HG02973 (cell line): ENCODE results near the gene NBPF19.
"Not testable (repeated sequence)": the region's sequence is repeated elsewhere in the genome, so short reads cannot be mapped to it uniquely, and the experiment has no call there.

Experiments used
- ATAC-seq: cut with Tn5 transposase; IDR thresholded peaks from one replicate; pipeline ENCODE4 v1.9.1; 2021; ENCODE audit warnings: moderate library complexity; ENCODE audit not compliant: unreplicated experiment

NBPF19 gene

GRCh38 chr1:149474745-149475144, at the start of gene NBPF19:
Gene NBPF19 (plus strand): TSS chr1:149475045. CDS start chr1:149475933, 888 bp downstream.
- ATAC-seq = not testable (repeated sequence)

- ATAC-seq = not testable (repeated sequence)
Measured at GRCh38 chr1:149428317-149428716, 46.5 kb upstream of the NBPF19 start.

- not testable (repeated sequence) for ATAC-seq
Measured at GRCh38 chr1:149445451-149445850, 29.4 kb upstream of the NBPF19 start.

- not testable (repeated sequence) for ATAC-seq
Measured at GRCh38 chr1:149452196-149452595, 22.6 kb upstream of the NBPF19 start.

- not testable (repeated sequence) for ATAC-seq
Measured at GRCh38 chr1:149452652-149453051, 22.2 kb upstream of the NBPF19 start.

GRCh38 chr1:149558350-149558825, 83.5 kb downstream of the NBPF19 start:
- ATAC-seq = not testable (repeated sequence)

- ATAC-seq = not testable (repeated sequence)
Measured at GRCh38 chr1:149561806-149562205, 87.0 kb downstream of the NBPF19 start.

GRCh38 chr1:149565485-149565884, 90.6 kb downstream of the NBPF19 start:
- ATAC-seq = not testable (repeated sequence)

- not testable (repeated sequence) for ATAC-seq
Measured at GRCh38 chr1:149572763-149573162, 97.9 kb downstream of the NBPF19 start.

- not testable (repeated sequence) for ATAC-seq
Measured at GRCh38 chr1:149585592-149585991, 110.7 kb downstream of the NBPF19 start.
